GM23338 (cell line): Measurements from ENCODE around the gene CYP26C1. TPM values are rescaled to one million over a fixed set of nuclear protein-coding genes. Genes with fewer than 3 reads are reported as not detected.

Experiments used
- ATAC-seq: fragments of 200-7000 bp; cut with Tn5 transposase; 3 replicates; pipeline ENCODE4 v1.9.1; 2020
- DNase-seq: peaks from one replicate; pipeline ENCODE4 v3.0.0-alpha.2; 2015; ENCODE audit warnings: low spot score
- H2AFZ ChIP-seq: fragments of 200-600 bp; sonication (generic); 2 replicates; pipeline ENCODE4 v1.8.0; 2016; ENCODE audit warnings: antibody characterized with exemption, mild to moderate bottlenecking, moderate library complexity
- H3F3A ChIP-seq: fragments of 200-600 bp; sonication (generic); replicated peaks from 2 replicates; pipeline ENCODE4 v1.8.0; 2017; ENCODE audit warnings: antibody characterized with exemption, mixed run types, low read depth
- H3K27ac ChIP-seq: fragments of 200-600 bp; sonication (generic); 2 replicates; pipeline ENCODE4 v1.6.1; 2016; ENCODE audit warnings: low read depth
- H3K27me3 ChIP-seq: fragments of 200-600 bp; sonication (generic); 2 replicates; pipeline ENCODE4 v1.8.0; 2016; ENCODE audit warnings: mild to moderate bottlenecking, mixed run types, moderate library complexity; ENCODE audit not compliant: insufficient read depth
- H3K36me3 ChIP-seq: fragments of 200-600 bp; sonication (generic); 2 replicates; pipeline ENCODE4 v1.8.0; 2016; ENCODE audit warnings: mild to moderate bottlenecking; ENCODE audit not compliant: insufficient read depth
- H3K4me1 ChIP-seq: fragments of 200-600 bp; sonication (generic); 2 replicates; pipeline ENCODE4 v1.8.0; 2016; ENCODE audit warnings: mild to moderate bottlenecking, moderate library complexity; ENCODE audit not compliant: insufficient read depth
- H3K4me2 ChIP-seq: fragments of 200-600 bp; sonication (generic); 2 replicates; pipeline ENCODE4 v1.7.1; 2017; ENCODE audit warnings: mixed run types
- H3K4me3 ChIP-seq: fragments of 200-600 bp; sonication (generic); 2 replicates; pipeline ENCODE4 v1.6.1; 2016; ENCODE audit warnings: mixed run types
- H3K79me2 ChIP-seq: fragments of 200-600 bp; sonication (generic); replicated peaks from 2 replicates; pipeline ENCODE4 v1.8.0; 2017; ENCODE audit warnings: mild to moderate bottlenecking; ENCODE audit not compliant: insufficient read depth
- H3K9me2 ChIP-seq: fragments of 200-600 bp; sonication (generic); 2 replicates; pipeline ENCODE4 v1.8.0; 2017; ENCODE audit not compliant: insufficient read depth
- H4K20me1 ChIP-seq: fragments of 200-600 bp; sonication (generic); replicated peaks from 2 replicates; pipeline ENCODE4 v1.8.0; 2017; ENCODE audit warnings: mild to moderate bottlenecking; ENCODE audit not compliant: insufficient read depth
- H3K27ac Mint-ChIP-seq: 2 replicates; pipeline ENCODE4 v1.8.0; 2020; ENCODE audit warnings: inconsistent platforms, mild to moderate bottlenecking, moderate library complexity, mixed read lengths
- H3K27me3 Mint-ChIP-seq: 3 replicates; pipeline ENCODE4 v1.8.0; 2022; ENCODE audit warnings: low read depth, mild to moderate bottlenecking, moderate library complexity, mixed read lengths, inconsistent platforms; ENCODE audit not compliant: insufficient read depth, poor library complexity
- H3K36me3 Mint-ChIP-seq: 3 replicates; pipeline ENCODE4 v1.8.0; 2021; ENCODE audit warnings: low read depth, mild to moderate bottlenecking, inconsistent platforms, moderate library complexity, mixed read lengths
- H3K4me1 Mint-ChIP-seq: 3 replicates; pipeline ENCODE4 v1.8.0; 2020; ENCODE audit warnings: mild to moderate bottlenecking, inconsistent platforms, mixed read lengths
- H3K4me3 Mint-ChIP-seq: 3 replicates; pipeline ENCODE4 v1.8.0; 2021; ENCODE audit warnings: moderate library complexity, mild to moderate bottlenecking, inconsistent platforms, mixed read lengths
- H3K9me3 Mint-ChIP-seq: 3 replicates; pipeline ENCODE4 v1.8.0; 2020; ENCODE audit warnings: moderate library complexity, mild to moderate bottlenecking, inconsistent platforms, mixed read lengths
- CREB1 ChIP-seq: fragments of 250-450 bp; sonication (Bioruptor Pico); IDR thresholded peaks from 2 replicates; pipeline ENCODE4 v1.5.0; 2020; ENCODE audit warnings: low read depth, mild to moderate bottlenecking, moderate library complexity
- CTCF ChIP-seq, 2 experiments: fragments of 200-600 bp in 1 of 2; sonication (generic) in 1 of 2; conservative IDR thresholded peaks; 2 replicates each; pipeline versions ENCODE4 v1.5.1 to v1.6.1; 2016 to 2017; ENCODE audit warnings: antibody characterized with exemption in 2 of 2, low read depth in 2 of 2, mild to moderate bottlenecking in 2 of 2, moderate library complexity in 1 of 2
- EZH2 ChIP-seq: fragments of 200-600 bp; sonication (generic); IDR thresholded peaks from one replicate; pipeline ENCODE4 v1.8.0; 2017; ENCODE audit warnings: antibody characterized with exemption, mild to moderate bottlenecking, low read depth; ENCODE audit not compliant: unreplicated experiment
- EZH2phosphoT487 ChIP-seq: fragments of 200-600 bp; sonication (generic); IDR thresholded peaks from one replicate; pipeline ENCODE4 v1.8.1; 2018; ENCODE audit warnings: antibody characterized with exemption; ENCODE audit not compliant: unreplicated experiment
- JUNB ChIP-seq: IDR thresholded peaks from one replicate; pipeline ENCODE4 v1.6.1; 2016; ENCODE audit warnings: antibody characterized with exemption; ENCODE audit not compliant: unreplicated experiment
- NANOG ChIP-seq: IDR thresholded peaks from 2 replicates; pipeline ENCODE4 v1.6.1; 2016; ENCODE audit warnings: antibody characterized with exemption, borderline replicate concordance
- POLR2AphosphoS5 ChIP-seq: IDR thresholded peaks from 2 replicates; pipeline ENCODE4 v1.6.1; 2016; ENCODE audit warnings: antibody characterized with exemption, low read depth
- REST ChIP-seq: IDR thresholded peaks from one replicate; pipeline ENCODE4 v1.6.1; 2018; ENCODE audit warnings: antibody characterized with exemption; ENCODE audit not compliant: unreplicated experiment
- STAT1 ChIP-seq: IDR thresholded peaks from one replicate; pipeline ENCODE4 v1.6.1; 2016; ENCODE audit warnings: antibody characterized with exemption; ENCODE audit not compliant: unreplicated experiment
- ZNF114 ChIP-seq: fragments of 250-450 bp; sonication (Bioruptor Pico); IDR thresholded peaks from 2 replicates; pipeline ENCODE4 v1.5.0; 2020; ENCODE audit warnings: mild to moderate bottlenecking, moderate library complexity
- ZNF331 ChIP-seq: fragments of 250-450 bp; sonication (Bioruptor Pico); IDR thresholded peaks from 2 replicates; pipeline ENCODE4 v1.5.0; 2020; ENCODE audit warnings: low read depth, mild to moderate bottlenecking, moderate library complexity
- polyA plus RNA-seq: library from polyadenylated mRNA; unstranded; fragments of >200 nt; fragmentation: Nextera tagmentation; extraction: Ambion mirVana; gene quantifications from 2 replicates; pipeline ENCODE4 v1.2.1, GENCODE V29; 2016
- total RNA-seq: library from RNA; depleted of rRNA; stranded (reverse); fragments of >200 nt; shearing (Covaris generic); gene quantifications from 2 replicates; pipeline ENCODE4 v1.2.3, GENCODE V29; 2014

The CYP26C1 gene
- total and polyA plus RNA-seq, 2 experiments from 2014 or later = 0.24 TPM; not detected in 1

GRCh38 chr10:93064874-93065660, 4.5 kb downstream of the CYP26C1 start:
- H4K20me1 ChIP-seq = peaks cover 11% of the 10 kb centered on the region
- peak overlapping the region; percentile 79 for H3K4me2 ChIP-seq
- H3K4me3 ChIP-seq = peak overlapping the region; percentile 55
- peak; percentile 67 for TF ChIP-seq EZH2
- TF ChIP-seq STAT1 = no peak
- TF ChIP-seq POLR2AphosphoS5 = no peak
- H3K79me2 ChIP-seq = no peaks in the 10 kb centered on the region
- no peak for ATAC-seq
- H3K27ac ChIP-seq = no peak overlapping the region
- H3K27me3 Mint-ChIP-seq = peaks cover 98% of the 10 kb centered on the region
- no peaks in the 10 kb centered on the region; the same call in 2 of the 3 replicates for H3K36me3 Mint-ChIP-seq
- no peak overlapping the region for H2AFZ ChIP-seq
- no peaks in the 10 kb centered on the region; the same call in 2 of the 3 replicates for H3K9me3 Mint-ChIP-seq
- H3K9me2 ChIP-seq = no peaks in the 10 kb centered on the region
- peaks cover 100% of the 10 kb centered on the region for H3K27me3 ChIP-seq
- peaks cover 32% of the 10 kb centered on the region; the same call in 1 of the 2 replicates for H3K4me1 ChIP-seq
- H3F3A ChIP-seq = peaks cover 31% of the 10 kb centered on the region
- peaks cover 46% of the 10 kb centered on the region for H3K4me1 Mint-ChIP-seq
- DNase-seq = no peak
- H3K4me3 Mint-ChIP-seq = peak overlapping the region; percentile 65
- H3K27ac Mint-ChIP-seq = no peak overlapping the region
- H3K36me3 ChIP-seq = no peaks in the 10 kb centered on the region

GRCh38 chr10:93065675-93066543, 5.3 kb downstream of the CYP26C1 start:
- peak overlapping the region; percentile 65 for H3K4me3 Mint-ChIP-seq
- DNase-seq (peak; percentile 74), ATAC-seq (peak; percentile 15)
- Histone ChIP-seq H3K27ac (no peak overlapping the region), H3K27me3 (peaks cover 100% of the 10 kb centered on the region), H3K36me3 (no peaks in the 10 kb centered on the region), H4K20me1 (peaks cover 17% of the 10 kb centered on the region), H3F3A (peaks cover 31% of the 10 kb centered on the region), H3K4me1 (peaks cover 27% of the 10 kb centered on the region; the same call in 1 of the 2 replicates), H3K79me2 (no peaks in the 10 kb centered on the region), H3K4me3 (peak overlapping the region; percentile 55), H3K4me2 (peak overlapping the region; percentile 79), H2AFZ (no peak overlapping the region), H3K9me2 (no peaks in the 10 kb centered on the region)
- H3K27me3 Mint-ChIP-seq = peaks cover 98% of the 10 kb centered on the region
- peaks cover 48% of the 10 kb centered on the region for H3K4me1 Mint-ChIP-seq
- H3K9me3 Mint-ChIP-seq = no peaks in the 10 kb centered on the region; the same call in 2 of the 3 replicates
- TF ChIP-seq STAT1 (no peak), REST (no peak), JUNB (no peak), EZH2 (peak; percentile 98), EZH2phosphoT487 (peak; percentile 89), POLR2AphosphoS5 (no peak), ZNF331 (CRISPR knock-in tag) (no peak), CTCF (conservative IDR thresholded peaks at IDR 0.05; ENCODE audit: low read depth in 2 of 2) (peak in 1 of 2 experiments; percentile 48; a peak in 2 of 4 replicates), NANOG (no peak), CREB1 (CRISPR knock-in tag) (peak; percentile 39; the same call in 1 of the 2 replicates), ZNF114 (no peak)
- H3K27ac Mint-ChIP-seq = no peak overlapping the region
- H3K36me3 Mint-ChIP-seq = no peaks in the 10 kb centered on the region; the same call in 2 of the 3 replicates
